Measurements from ENCODE around the gene EYA4.

The EYA4 gene

DNA sequence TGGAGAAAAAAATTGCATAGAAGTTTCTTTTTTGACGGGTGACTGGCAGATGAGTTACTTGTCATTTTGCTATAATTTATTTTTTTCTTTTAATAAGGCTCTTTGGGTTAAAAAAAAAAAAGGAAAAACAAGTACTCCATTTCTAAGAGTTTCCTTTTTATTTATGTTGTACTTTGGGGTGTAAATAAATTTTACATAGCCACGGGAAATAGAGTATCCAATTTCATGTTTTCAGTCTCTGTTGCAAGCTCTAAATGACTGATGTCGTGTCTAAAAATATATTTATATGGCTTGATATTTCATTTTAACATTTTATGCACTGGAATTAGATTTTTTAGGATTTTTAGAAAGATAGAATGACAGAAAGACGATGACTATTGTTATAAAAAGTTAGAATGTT, 3.4 kb downstream of the EYA4 start:
- H3K36me3 ChIP-seq = peaks cover 5% of the 10 kb centered on the region; the same call in 1 of the 2 replicates
- no peaks in the 10 kb centered on the region for H3K4me1 ChIP-seq
- H3K27me3 ChIP-seq = no peaks in the 10 kb centered on the region
- no peak for DNase-seq
- TF ChIP-seq CTCF (IDR thresholded peaks at IDR 0.05; ENCODE audit: low read depth, low read length) = no peak
- H3K4me3 ChIP-seq (ENCODE audit: low read depth, low read length) = no peak overlapping the region; the same call in 1 of the 2 replicates
- no peaks in the 10 kb centered on the region for H3K9me3 ChIP-seq

GRCh38 chr6:133245007-133245406, 3.9 kb downstream of the EYA4 start:
- no peaks in the 10 kb centered on the region for H3K4me1 ChIP-seq
- no peaks in the 10 kb centered on the region for H3K9me3 ChIP-seq
- peaks cover 5% of the 10 kb centered on the region; the same call in 1 of the 2 replicates for H3K36me3 ChIP-seq
- no peak for DNase-seq
- TF ChIP-seq CTCF (IDR thresholded peaks at IDR 0.05; ENCODE audit: low read depth, low read length) = no peak
- H3K4me3 ChIP-seq (ENCODE audit: low read depth, low read length) = no peak overlapping the region
- H3K27me3 ChIP-seq = no peaks in the 10 kb centered on the region

DNA sequence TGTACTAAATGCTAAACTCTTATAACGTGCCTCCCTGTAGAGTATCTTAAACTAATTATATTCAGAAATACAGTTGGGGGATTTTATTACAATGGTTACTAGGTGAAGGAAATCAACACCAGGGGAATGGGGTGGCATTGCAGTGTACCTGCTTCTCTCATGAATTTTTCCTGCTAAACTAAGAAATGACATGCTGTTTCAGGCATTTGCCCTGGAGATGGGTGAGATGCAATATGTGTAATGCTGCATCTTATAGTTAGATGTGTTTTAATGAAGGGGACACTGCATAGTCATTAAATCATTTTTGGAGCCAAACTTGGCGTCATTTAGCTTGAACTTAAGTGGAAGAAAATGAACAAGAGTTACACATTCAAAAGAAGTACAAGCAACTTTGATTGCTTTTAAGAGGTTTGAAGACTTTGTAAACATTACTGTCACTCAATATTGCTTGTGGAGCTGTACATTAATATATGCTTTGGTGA, 4.3 kb downstream of the EYA4 start:
- no peaks in the 10 kb centered on the region for H3K9me3 ChIP-seq
- H3K27me3 ChIP-seq = no peaks in the 10 kb centered on the region
- no peak overlapping the region for H3K4me3 ChIP-seq (ENCODE audit: low read depth, low read length)
- no peak for DNase-seq
- no peak for TF ChIP-seq CTCF (IDR thresholded peaks at IDR 0.05; ENCODE audit: low read depth, low read length)
- no peaks in the 10 kb centered on the region for H3K4me1 ChIP-seq
- peaks cover 5% of the 10 kb centered on the region; the same call in 1 of the 2 replicates for H3K36me3 ChIP-seq

GRCh38 chr6:133247581-133247980, 6.4 kb downstream of the EYA4 start:
- Histone ChIP-seq H3K4me3 (ENCODE audit: low read depth, low read length) (no peak overlapping the region), H3K36me3 (peaks cover 5% of the 10 kb centered on the region; the same call in 1 of the 2 replicates), H3K9me3 (no peaks in the 10 kb centered on the region), H3K27me3 (no peaks in the 10 kb centered on the region), H3K4me1 (no peaks in the 10 kb centered on the region; the same call in 1 of the 2 replicates)
- no peak for DNase-seq
- TF ChIP-seq CTCF (IDR thresholded peaks at IDR 0.05; ENCODE audit: low read depth, low read length) = no peak

DNA sequence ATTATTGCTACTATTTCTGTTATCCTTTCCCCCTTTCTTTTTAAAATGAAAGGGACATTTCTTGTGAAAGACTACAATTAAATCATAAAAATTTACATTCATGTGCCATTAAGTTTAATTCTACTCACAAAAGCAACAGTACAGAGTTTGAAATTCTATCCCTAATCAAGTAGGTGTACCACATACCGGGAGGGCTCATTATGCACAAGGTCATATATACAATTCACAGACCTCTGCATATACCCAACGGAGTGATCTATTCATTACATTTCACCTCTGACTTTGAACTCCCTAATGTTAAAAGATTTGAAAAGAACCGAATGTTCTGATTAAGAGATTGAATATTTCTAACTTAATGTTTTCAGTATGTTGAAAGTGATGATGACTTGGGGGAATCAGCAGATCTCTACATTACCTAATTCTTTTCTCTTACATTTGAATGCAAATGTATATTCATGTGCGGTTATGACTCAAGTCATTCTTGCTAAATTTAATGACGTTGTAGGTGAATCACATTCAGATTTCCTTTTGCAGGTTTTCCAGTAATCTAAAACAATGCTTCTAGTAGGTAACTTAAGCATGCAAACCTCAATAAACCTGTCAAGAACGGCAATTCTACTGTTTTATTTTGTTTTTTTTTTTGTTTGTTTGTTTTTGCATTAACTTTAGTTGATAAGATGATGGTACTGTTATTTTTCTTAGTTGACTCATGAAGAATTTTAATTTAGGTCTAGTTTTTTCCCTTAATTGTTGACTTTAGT, 7.3 kb downstream of the EYA4 start:
- no peaks in the 10 kb centered on the region for H3K27me3 ChIP-seq
- TF ChIP-seq CTCF (IDR thresholded peaks at IDR 0.05; ENCODE audit: low read depth, low read length) = no peak
- peaks cover 5% of the 10 kb centered on the region for H3K4me1 ChIP-seq
- peaks cover 5% of the 10 kb centered on the region; the same call in 1 of the 2 replicates for H3K36me3 ChIP-seq
- no peak overlapping the region for H3K4me3 ChIP-seq (ENCODE audit: low read depth, low read length)
- H3K9me3 ChIP-seq = no peaks in the 10 kb centered on the region
- no peak for DNase-seq

DNA sequence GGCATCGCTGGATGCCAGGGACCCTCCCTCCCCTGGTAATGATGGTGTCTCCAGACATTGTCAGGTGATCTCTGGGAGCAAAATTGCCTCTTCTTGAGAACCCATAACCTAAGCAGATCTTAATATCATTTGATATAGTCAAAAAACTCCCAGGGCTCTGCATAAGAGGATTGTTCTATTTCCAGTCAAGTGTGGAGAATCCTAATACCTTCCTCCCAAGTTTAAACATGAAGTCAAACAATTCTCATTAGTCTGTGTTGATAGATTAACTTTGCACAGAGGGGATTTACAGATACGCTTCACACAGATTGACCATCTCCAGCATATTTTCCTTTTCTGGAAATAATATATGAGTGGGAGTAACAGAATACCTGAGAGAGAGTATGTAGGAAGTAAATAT, 10.5 kb downstream of the EYA4 start:
- DNase-seq = no peak

More for the DNA sequence above, 10.5 kb downstream of the EYA4 start:
- Histone ChIP-seq H3K36me3 (peaks cover 9% of the 10 kb centered on the region), H3K4me3 (ENCODE audit: low read depth, low read length) (no peak overlapping the region), H3K9me3 (no peaks in the 10 kb centered on the region), H3K27me3 (no peaks in the 10 kb centered on the region), H3K4me1 (peaks cover 20% of the 10 kb centered on the region)
- TF ChIP-seq CTCF (IDR thresholded peaks at IDR 0.05; ENCODE audit: low read depth, low read length) = no peak
